ENCODE measurements around the gene SLC39A12. TPM values are rescaled to one million over a fixed set of nuclear protein-coding genes. Genes with fewer than 3 reads are reported as not detected.

The SLC39A12 gene
- polyA plus RNA-seq, 1 of the 3 experiments (the other 2 are of a cell fraction), result not detected

DNA sequence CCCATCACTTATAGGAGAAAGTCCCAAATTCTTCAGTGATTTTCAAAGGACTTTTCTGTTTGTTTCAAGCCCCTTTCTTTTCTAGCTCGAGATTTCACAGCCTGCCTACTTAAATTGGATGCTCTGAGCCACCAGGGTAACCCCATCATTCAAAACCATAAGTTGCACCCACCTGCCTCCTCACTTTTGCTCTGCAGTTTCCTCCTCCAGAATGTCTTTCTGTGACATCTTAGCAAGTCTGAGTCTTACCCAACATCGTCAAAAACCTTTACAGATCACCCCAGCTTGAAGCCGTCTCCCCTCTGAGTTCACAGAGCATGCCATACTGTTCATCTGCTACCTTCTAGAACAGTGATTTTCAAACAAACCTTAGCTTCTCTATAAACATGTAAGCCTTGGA lies 124.2 kb downstream of the SLC39A12 start:
- H3K27ac ChIP-seq (ENCODE audit: low read depth in 2 of 2, low read length in 1 of 2), result no peak overlapping the region
- H3K9ac ChIP-seq, result no peak overlapping the region
- no peak for DNase-seq
- no peaks in the 10 kb centered on the region for H4K20me1 ChIP-seq (ENCODE audit: insufficient read depth)
- 48% methylated on average over 3 of the region's 3 CpGs for WGBS (ENCODE audit: low lambda C conversion rate)
- ChIA-PET CTCF (no interaction called here), POLR2A (no interaction called here)
- H2AFZ ChIP-seq (ENCODE audit: low read depth), result no peak overlapping the region
- no peaks in the 10 kb centered on the region for H3F3A ChIP-seq (replicated peaks; ENCODE audit: insufficient read depth)
- no peak overlapping the region for H3K4me2 ChIP-seq
- H3K27me3 ChIP-seq (ENCODE audit: insufficient read depth), result no peaks in the 10 kb centered on the region; the same call in 1 of the 2 replicates
- H3K4me1 ChIP-seq (ENCODE audit: control insufficient read depth in 1 of 2, insufficient read depth in 2 of 2, low read depth in 1 of 2, low read length in 1 of 2), result no peaks in the 10 kb centered on the region
- H3K36me3 ChIP-seq (replicated peaks in 1 of 2; ENCODE audit: control insufficient read depth in 1 of 2, insufficient read depth in 2 of 2, low read length in 1 of 2), result no peaks in the 10 kb centered on the region
- no peaks in the 10 kb centered on the region for H3K9me3 ChIP-seq
- no peak overlapping the region for H3K4me3 ChIP-seq (ENCODE audit: low read depth in 2 of 2, low read length in 1 of 2)
- H3K79me2 ChIP-seq (ENCODE audit: insufficient read depth), result no peaks in the 10 kb centered on the region
- no peak for TF ChIP-seq FOXM1 (IDR thresholded peaks at IDR 0.05; ENCODE audit: low read depth)
- TF ChIP-seq IRF3 (IDR thresholded peaks at IDR 0.05; ENCODE audit: low read depth, low read length), result no peak
- TF ChIP-seq EZH2phosphoT487 (IDR thresholded peaks at IDR 0.05; ENCODE audit: borderline replicate concordance, low read depth), result no peak
- no peak for TF ChIP-seq SMC3 (IDR thresholded peaks at IDR 0.05; ENCODE audit: low read depth, low read length)
- no peak for TF ChIP-seq PBX3 (IDR thresholded peaks at IDR 0.05)
- TF ChIP-seq ELF1 (IDR thresholded peaks at IDR 0.05), result no peak
- TF ChIP-seq GABPA (IDR thresholded peaks at IDR 0.05; ENCODE audit: low read depth), result no peak
- H3K9me2 ChIP-seq, result no peaks in the 10 kb centered on the region

DNA sequence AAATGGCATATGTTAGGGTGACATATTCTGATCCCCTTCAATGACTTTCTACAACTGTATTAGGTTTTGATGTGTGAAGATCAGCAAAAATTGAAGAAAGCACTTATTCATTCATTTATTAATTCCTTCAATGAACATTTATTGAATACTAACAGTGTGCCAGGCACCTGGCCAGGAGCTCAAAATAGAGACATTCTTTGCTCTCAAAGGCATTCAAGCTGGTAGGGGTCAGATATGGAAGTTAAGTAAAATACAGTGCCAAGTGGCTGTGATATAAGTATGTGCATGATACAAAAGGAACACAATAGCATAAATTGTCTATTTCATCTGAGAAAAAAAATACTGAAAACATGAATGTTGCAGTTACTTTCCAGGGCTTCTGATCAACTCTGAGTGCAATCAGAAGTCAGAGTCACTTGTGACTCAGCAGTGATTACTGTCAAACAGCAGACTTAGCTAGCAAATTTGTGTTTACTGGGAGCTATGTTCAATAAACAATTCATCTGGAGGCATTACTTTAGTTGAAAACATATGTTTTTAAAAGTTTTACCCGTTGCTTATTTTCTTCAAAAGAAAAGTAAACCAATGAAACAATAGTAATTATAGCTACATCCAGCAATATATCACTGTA lies 128.1 kb downstream of the SLC39A12 start:
- ChIA-PET CTCF (interaction anchor here (0.5 to 1.5 kb wide), 6 partner anchors 12 to 137 kb away, joined by 3 to 5 read pairs (median 3); no protein-coding TSS in a partner anchor), POLR2A (no interaction called here)
- Histone ChIP-seq H3K79me2 (ENCODE audit: insufficient read depth) (no peaks in the 10 kb centered on the region), H3K27me3 (ENCODE audit: insufficient read depth) (peaks cover 5% of the 10 kb centered on the region; the same call in 1 of the 2 replicates), H3K4me2 (no peak overlapping the region), H3K27ac (ENCODE audit: low read depth in 2 of 2, low read length in 1 of 2) (no peak overlapping the region), H3K9me3 (no peaks in the 10 kb centered on the region), H3F3A (replicated peaks; ENCODE audit: insufficient read depth) (no peaks in the 10 kb centered on the region), H4K20me1 (ENCODE audit: insufficient read depth) (no peaks in the 10 kb centered on the region), H3K4me1 (ENCODE audit: control insufficient read depth in 1 of 2, insufficient read depth in 2 of 2, low read depth in 1 of 2, low read length in 1 of 2) (no peaks in the 10 kb centered on the region), H3K36me3 (replicated peaks in 1 of 2; ENCODE audit: control insufficient read depth in 1 of 2, insufficient read depth in 2 of 2, low read length in 1 of 2) (no peaks in the 10 kb centered on the region), H3K9me2 (no peaks in the 10 kb centered on the region), H3K9ac (no peak overlapping the region), H3K4me3 (ENCODE audit: low read depth in 2 of 2, low read length in 1 of 2) (no peak overlapping the region), H2AFZ (ENCODE audit: low read depth) (no peak overlapping the region)
- DNase-seq, result no peak
- TF ChIP-seq, protein P1, sequence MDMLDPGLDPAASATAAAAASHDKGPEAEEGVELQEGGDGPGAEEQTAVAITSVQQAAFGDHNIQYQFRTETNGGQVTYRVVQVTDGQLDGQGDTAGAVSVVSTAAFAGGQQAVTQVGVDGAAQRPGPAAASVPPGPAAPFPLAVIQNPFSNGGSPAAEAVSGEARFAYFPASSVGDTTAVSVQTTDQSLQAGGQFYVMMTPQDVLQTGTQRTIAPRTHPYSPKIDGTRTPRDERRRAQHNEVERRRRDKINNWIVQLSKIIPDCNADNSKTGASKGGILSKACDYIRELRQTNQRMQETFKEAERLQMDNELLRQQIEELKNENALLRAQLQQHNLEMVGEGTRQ (IDR thresholded peaks at IDR 0.05; ENCODE audit: borderline replicate concordance, low read depth, low read length), result no peak
- TF ChIP-seq FOXM1 (IDR thresholded peaks at IDR 0.05; ENCODE audit: low read depth) (no peak), SIN3A (IDR thresholded peaks at IDR 0.05; ENCODE audit: borderline replicate concordance, low read depth, low read length) (no peak), NFIC (IDR thresholded peaks at IDR 0.05; ENCODE audit: borderline replicate concordance) (no peak), JUND (IDR thresholded peaks at IDR 0.05) (no peak), CHD2 (IDR thresholded peaks at IDR 0.05; ENCODE audit: low read length, partially characterized antibody) (no peak), POLR2AphosphoS5 (IDR thresholded peaks at IDR 0.05; ENCODE audit: low read depth, low read length) (no peak), TAF1 (IDR thresholded peaks at IDR 0.05; ENCODE audit: borderline replicate concordance, low read depth, low read length) (no peak), FOSL2 (IDR thresholded peaks at IDR 0.05; ENCODE audit: borderline replicate concordance, low read depth) (no peak)
- TF ChIP-seq, protein P2, sequence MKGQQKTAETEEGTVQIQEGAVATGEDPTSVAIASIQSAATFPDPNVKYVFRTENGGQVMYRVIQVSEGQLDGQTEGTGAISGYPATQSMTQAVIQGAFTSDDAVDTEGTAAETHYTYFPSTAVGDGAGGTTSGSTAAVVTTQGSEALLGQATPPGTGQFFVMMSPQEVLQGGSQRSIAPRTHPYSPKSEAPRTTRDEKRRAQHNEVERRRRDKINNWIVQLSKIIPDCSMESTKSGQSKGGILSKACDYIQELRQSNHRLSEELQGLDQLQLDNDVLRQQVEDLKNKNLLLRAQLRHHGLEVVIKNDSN (IDR thresholded peaks at IDR 0.05; ENCODE audit: borderline replicate concordance, low read depth), result no peak
- WGBS (ENCODE audit: low lambda C conversion rate), result 32% methylated on average over 1 of the region's 1 CpG

Data from SK-N-SH (cell line).